SU-DHL-6 (cell line): ENCODE results near the gene TMEM223.

ENCODE experiments used
- EZH2phosphoT487 ChIP-seq: fragments of 200-600 bp; sonication (generic), shearing (Covaris generic); conservative IDR thresholded peaks from 2 replicates; pipeline ENCODE4 v1.6.1; 2018; ENCODE audit warnings: mild to moderate bottlenecking, antibody characterized with exemption, low read length, moderate library complexity, mixed read lengths
- TF ChIP-seq, protein P1 (sequence below): fragments of 200-600 bp; sonication (generic); IDR thresholded peaks from one replicate; pipeline ENCODE4 v1.5.1; 2017; ENCODE audit warnings: antibody characterized with exemption, mild to moderate bottlenecking, low read length, moderate library complexity; ENCODE audit not compliant: insufficient read depth, poor library complexity, severe bottlenecking

DNA sequence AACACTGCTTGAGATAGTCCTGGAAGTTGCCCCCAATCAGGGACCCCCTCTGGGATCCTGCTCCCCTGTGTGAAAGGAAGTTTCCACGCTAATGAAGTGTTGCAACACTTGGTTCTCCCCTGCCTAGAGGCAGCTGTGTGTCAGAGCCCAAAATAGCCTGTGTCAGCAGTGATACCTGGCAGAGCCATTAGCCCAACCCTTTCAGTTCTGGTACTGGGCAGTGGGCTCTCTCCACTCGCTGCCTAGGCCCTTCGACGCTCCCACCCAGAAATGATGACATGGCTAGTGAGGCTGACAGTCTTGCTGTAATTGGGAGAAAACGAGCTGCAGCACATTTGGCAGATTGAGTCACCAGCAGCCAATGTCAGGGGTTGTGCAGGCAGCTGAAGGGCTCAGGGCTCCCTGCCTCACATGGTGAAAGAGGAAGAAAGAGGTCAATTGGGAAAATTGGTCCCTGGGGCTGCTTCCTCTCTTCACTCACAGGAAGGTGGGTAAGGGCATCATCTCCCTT is 14.9 kb upstream of the TMEM223 start:
- TF ChIP-seq, protein P1, sequence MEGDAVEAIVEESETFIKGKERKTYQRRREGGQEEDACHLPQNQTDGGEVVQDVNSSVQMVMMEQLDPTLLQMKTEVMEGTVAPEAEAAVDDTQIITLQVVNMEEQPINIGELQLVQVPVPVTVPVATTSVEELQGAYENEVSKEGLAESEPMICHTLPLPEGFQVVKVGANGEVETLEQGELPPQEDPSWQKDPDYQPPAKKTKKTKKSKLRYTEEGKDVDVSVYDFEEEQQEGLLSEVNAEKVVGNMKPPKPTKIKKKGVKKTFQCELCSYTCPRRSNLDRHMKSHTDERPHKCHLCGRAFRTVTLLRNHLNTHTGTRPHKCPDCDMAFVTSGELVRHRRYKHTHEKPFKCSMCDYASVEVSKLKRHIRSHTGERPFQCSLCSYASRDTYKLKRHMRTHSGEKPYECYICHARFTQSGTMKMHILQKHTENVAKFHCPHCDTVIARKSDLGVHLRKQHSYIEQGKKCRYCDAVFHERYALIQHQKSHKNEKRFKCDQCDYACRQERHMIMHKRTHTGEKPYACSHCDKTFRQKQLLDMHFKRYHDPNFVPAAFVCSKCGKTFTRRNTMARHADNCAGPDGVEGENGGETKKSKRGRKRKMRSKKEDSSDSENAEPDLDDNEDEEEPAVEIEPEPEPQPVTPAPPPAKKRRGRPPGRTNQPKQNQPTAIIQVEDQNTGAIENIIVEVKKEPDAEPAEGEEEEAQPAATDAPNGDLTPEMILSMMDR, result no peak
- TF ChIP-seq EZH2phosphoT487, result no peak
